Transverse colon (tissue), 4 donors: ENCODE measurements around the gene DDX3X.

ENCODE experiments used
- CTCF ChIP-seq, 5 experiments: fragments of 200-600 bp in 3 of 5; fragments of 450-650 bp in 2 of 5; sonication (generic) in 3 of 5; IDR thresholded peaks; 1 replicate in 2 of 5; 2 replicates in 3 of 5; pipeline ENCODE4 v1.5.1; 2016 to 2017; ENCODE audit warnings: antibody characterized with exemption in 5 of 5, inconsistent platforms in 3 of 5, mild to moderate bottlenecking in 2 of 5, moderate library complexity in 1 of 5
- EP300 ChIP-seq: sonication (generic); formaldehyde crosslinking; IDR thresholded peaks from one replicate; pipeline ENCODE4 v1.6.1; 2017; ENCODE audit warnings: antibody characterized with exemption, low read depth
- POLR2A ChIP-seq: fragments of 450-650 bp; IDR thresholded peaks from one replicate; pipeline ENCODE4 v1.6.1; 2016; ENCODE audit warnings: antibody characterized with exemption, mild to moderate bottlenecking, moderate library complexity
- POLR2AphosphoS5 ChIP-seq, 3 donors: sonication (generic); formaldehyde crosslinking; IDR thresholded peaks; one replicate each; pipeline ENCODE4 v1.6.1; 2016; ENCODE audit warnings: antibody characterized with exemption in 3 of 3

GRCh38 chrX:41313419-41313818 lies 20.5 kb upstream of the DDX3X start:
- TF ChIP-seq CTCF (IDR thresholded peaks at IDR 0.05): no peak
- no peak for TF ChIP-seq POLR2AphosphoS5 (IDR thresholded peaks at IDR 0.05)
- no peak for TF ChIP-seq EP300
- TF ChIP-seq POLR2A: no peak
